ENCODE results near the gene SYTL5. TPM values are rescaled to one million over a fixed set of nuclear protein-coding genes. Genes with fewer than 3 reads are reported as not detected.

SYTL5 gene
- total RNA-seq, 1 donor from 2014 or later = 2.2 TPM

- Mint-ChIP-seq H3K4me3 (no peak overlapping the region), H3K9me3 (no peaks in the 10 kb centered on the region), H3K27me3 (no peaks in the 10 kb centered on the region), H3K36me3 (no peaks in the 10 kb centered on the region), H3K4me1 (ENCODE audit: unreplicated experiment) (no peaks in the 10 kb centered on the region), H3K27ac (no peak overlapping the region)
- TF ChIP-seq CTCF (conservative IDR thresholded peaks at IDR 0.05) = no peak
- no peak for DNase-seq (ENCODE audit: extremely low spot score, unreplicated experiment)
Measured at GRCh38 chrX:38109042-38109898, 102.9 kb downstream of the SYTL5 start.

- Mint-ChIP-seq H3K9me3 (no peaks in the 10 kb centered on the region), H3K36me3 (no peaks in the 10 kb centered on the region), H3K4me3 (no peak overlapping the region), H3K27me3 (no peaks in the 10 kb centered on the region), H3K27ac (no peak overlapping the region), H3K4me1 (ENCODE audit: unreplicated experiment) (no peaks in the 10 kb centered on the region)
- no peak for DNase-seq (ENCODE audit: extremely low spot score, unreplicated experiment)
- TF ChIP-seq CTCF (conservative IDR thresholded peaks at IDR 0.05) = no peak
Measured at GRCh38 chrX:38110231-38110630, 103.9 kb downstream of the SYTL5 start.

GRCh38 chrX:38111196-38111595 lies 104.8 kb downstream of the SYTL5 start:
- no peak overlapping the region for H3K27ac Mint-ChIP-seq
- no peaks in the 10 kb centered on the region for H3K36me3 Mint-ChIP-seq
- no peak for DNase-seq (ENCODE audit: extremely low spot score, unreplicated experiment)
- H3K9me3 Mint-ChIP-seq = no peaks in the 10 kb centered on the region
- H3K4me1 Mint-ChIP-seq (ENCODE audit: unreplicated experiment) = no peaks in the 10 kb centered on the region
- H3K4me3 Mint-ChIP-seq = no peak overlapping the region
- no peak for TF ChIP-seq CTCF (conservative IDR thresholded peaks at IDR 0.05)
- H3K27me3 Mint-ChIP-seq = no peaks in the 10 kb centered on the region

- Mint-ChIP-seq H3K9me3 (no peaks in the 10 kb centered on the region), H3K4me3 (no peak overlapping the region), H3K27me3 (no peaks in the 10 kb centered on the region), H3K36me3 (no peaks in the 10 kb centered on the region), H3K4me1 (ENCODE audit: unreplicated experiment) (no peaks in the 10 kb centered on the region), H3K27ac (no peak overlapping the region)
- no peak for DNase-seq (ENCODE audit: extremely low spot score, unreplicated experiment)
- TF ChIP-seq CTCF (conservative IDR thresholded peaks at IDR 0.05) = no peak
Measured at GRCh38 chrX:38112566-38112965, 106.2 kb downstream of the SYTL5 start.

- Mint-ChIP-seq H3K27me3 (no peaks in the 10 kb centered on the region), H3K36me3 (no peaks in the 10 kb centered on the region), H3K4me1 (ENCODE audit: unreplicated experiment) (no peaks in the 10 kb centered on the region), H3K4me3 (no peak overlapping the region), H3K27ac (no peak overlapping the region), H3K9me3 (no peaks in the 10 kb centered on the region)
- no peak for DNase-seq (ENCODE audit: extremely low spot score, unreplicated experiment)
- TF ChIP-seq CTCF (conservative IDR thresholded peaks at IDR 0.05) = no peak
Measured at GRCh38 chrX:38116706-38117105, 110.4 kb downstream of the SYTL5 start.

All from type B pancreatic cell (in vitro differentiated cells).